Urinary bladder (tissue), 4 donors: ENCODE data around the gene RNF135. TPM values are rescaled to one million over a fixed set of nuclear protein-coding genes. Genes with fewer than 3 reads are reported as not detected.
A peak's percentile ranks its signal among the peaks of the same experiment; 100 is the strongest.
"Not testable (repeated sequence)": the region's sequence is repeated elsewhere in the genome, so short reads cannot be mapped to it uniquely, and the experiment has no call there.

Experiments
- DNase-seq: peaks from one replicate; pipeline ENCODE4 v3.0.0-alpha.2; 2015; ENCODE audit errors: extremely low spot score
- H3K27ac ChIP-seq: one replicate; pipeline ENCODE4 v1.5.1; 2013; ENCODE audit warnings: low read depth, mild to moderate bottlenecking, moderate library complexity
- H3K36me3 ChIP-seq: one replicate; pipeline ENCODE4 v1.6.1; 2013; ENCODE audit warnings: mild to moderate bottlenecking, moderate library complexity; ENCODE audit not compliant: insufficient read depth
- H3K4me1 ChIP-seq: one replicate; pipeline ENCODE4 v1.6.1; 2013; ENCODE audit warnings: mild to moderate bottlenecking, moderate library complexity; ENCODE audit not compliant: insufficient read depth
- H3K4me3 ChIP-seq: one replicate; pipeline ENCODE4 v1.5.1; 2013; ENCODE audit warnings: low read depth, low read length
- WGBS: extraction: QIAGEN DNeasy Blood & Tissue Kit; methylation state at CpG from one replicate; pipeline ENCODE4 v1.1.7; 2013; 5-methylcytosine and 5-hydroxymethylcytosine counted together
- polyA plus RNA-seq: library from polyadenylated mRNA; stranded (reverse); fragments of 200-250 nt; gene quantifications from one replicate; pipeline ENCODE4 v1.2.3, GENCODE V29; 2013
- total RNA-seq: library from RNA; depleted of rRNA; stranded (reverse); fragments of >200 nt; gene quantifications from one replicate; pipeline ENCODE4 v1.2.3, GENCODE V29; 2014
- donor health status: healthy with polysubstance abuse.
- donor health status: healthy.

RNF135 gene
- total and polyA plus RNA-seq, 2 donors, result 10.1 to 17.1 TPM

DNA sequence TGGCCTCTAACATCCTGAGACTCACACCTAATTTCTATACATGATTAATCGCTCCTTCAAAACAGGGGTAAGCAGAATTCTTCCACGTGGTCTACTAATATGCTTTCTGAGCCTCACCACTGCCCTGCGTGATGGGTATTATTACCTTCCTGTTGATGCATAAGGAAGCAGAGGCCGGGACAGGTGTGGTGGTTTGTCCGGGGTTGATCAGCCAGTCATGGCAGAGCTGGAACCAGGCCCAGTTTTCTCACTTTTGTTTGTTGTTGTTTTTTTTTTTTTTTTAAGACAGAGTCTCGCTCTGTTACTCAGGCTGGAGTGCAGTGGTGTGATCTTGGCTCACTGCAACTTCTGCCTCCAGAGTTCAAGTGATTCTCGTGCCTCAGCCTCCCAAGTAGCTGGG, 31.2 kb downstream of the RNF135 start:
- no peak for DNase-seq
- 91% methylated on average over 7 of the region's 7 CpGs for WGBS
- no peaks in the 10 kb centered on the region for H3K4me1 ChIP-seq
- H3K4me3 ChIP-seq, result no peak overlapping the region
- H3K27ac ChIP-seq, result no peak overlapping the region
- peaks cover 2% of the 10 kb centered on the region for H3K36me3 ChIP-seq

DNA sequence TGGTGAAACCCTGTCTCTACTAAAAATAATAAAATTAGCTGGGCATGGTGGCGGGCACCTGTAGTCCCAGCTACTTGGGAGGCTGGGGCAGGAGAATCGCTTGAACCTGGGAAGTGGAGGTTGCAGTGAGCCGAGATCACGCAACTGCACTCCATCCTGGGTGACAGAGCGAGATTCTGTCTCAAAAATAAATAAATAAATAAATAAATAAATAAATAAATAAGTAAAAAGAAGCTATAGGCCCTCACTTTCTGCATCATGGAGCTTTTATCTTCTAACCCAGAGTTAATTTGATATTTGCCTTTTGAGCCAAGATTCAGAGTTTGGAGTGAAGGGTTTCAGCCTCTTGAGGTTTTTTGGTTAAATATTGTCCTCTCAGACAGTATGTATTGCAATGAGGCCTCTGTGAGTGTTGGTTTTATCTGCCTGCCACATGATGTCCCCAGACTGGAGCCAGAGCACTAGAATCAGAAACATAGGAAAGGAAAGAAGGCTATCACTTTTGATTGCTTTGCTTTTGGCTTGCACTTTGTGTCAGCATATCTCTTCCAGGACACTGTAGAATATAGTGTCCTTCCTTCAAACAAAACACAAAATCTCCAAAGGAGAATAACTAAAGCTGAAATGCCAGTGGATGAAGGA, 32.5 kb downstream of the RNF135 start:
- no peak for DNase-seq
- Histone ChIP-seq H3K36me3 (no peaks in the 10 kb centered on the region), H3K4me3 (no peak overlapping the region), H3K27ac (no peak overlapping the region), H3K4me1 (no peaks in the 10 kb centered on the region)
- over 99% methylated on average over 5 of the region's 5 CpGs for WGBS

DNA sequence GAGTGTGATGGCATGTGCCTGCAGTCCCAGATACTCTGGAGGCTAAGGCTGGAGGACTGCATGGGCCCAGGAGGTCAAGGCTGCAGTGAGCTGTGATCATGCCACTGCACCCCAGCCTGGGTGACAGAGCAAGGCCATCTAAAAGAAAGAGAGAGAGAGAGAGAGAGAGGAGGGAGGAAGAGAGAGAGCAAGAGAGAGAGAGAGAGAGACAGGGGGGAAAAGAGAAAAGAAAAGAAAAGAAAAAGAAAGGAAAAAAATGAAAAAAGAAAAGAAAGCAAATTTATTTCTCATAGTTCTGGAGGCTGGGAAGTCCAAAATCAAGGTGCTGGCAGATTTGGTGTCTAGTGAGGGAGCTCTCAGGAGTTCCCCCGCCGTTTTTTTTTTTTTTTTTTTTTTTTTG, 33.3 kb downstream of the RNF135 start:
- H3K27ac ChIP-seq, result no peak overlapping the region
- H3K36me3 ChIP-seq, result no peaks in the 10 kb centered on the region
- WGBS, result 97% methylated on average over 2 of the region's 2 CpGs
- no peak overlapping the region for H3K4me3 ChIP-seq
- H3K4me1 ChIP-seq, result no peaks in the 10 kb centered on the region
- DNase-seq, result no peak

DNA sequence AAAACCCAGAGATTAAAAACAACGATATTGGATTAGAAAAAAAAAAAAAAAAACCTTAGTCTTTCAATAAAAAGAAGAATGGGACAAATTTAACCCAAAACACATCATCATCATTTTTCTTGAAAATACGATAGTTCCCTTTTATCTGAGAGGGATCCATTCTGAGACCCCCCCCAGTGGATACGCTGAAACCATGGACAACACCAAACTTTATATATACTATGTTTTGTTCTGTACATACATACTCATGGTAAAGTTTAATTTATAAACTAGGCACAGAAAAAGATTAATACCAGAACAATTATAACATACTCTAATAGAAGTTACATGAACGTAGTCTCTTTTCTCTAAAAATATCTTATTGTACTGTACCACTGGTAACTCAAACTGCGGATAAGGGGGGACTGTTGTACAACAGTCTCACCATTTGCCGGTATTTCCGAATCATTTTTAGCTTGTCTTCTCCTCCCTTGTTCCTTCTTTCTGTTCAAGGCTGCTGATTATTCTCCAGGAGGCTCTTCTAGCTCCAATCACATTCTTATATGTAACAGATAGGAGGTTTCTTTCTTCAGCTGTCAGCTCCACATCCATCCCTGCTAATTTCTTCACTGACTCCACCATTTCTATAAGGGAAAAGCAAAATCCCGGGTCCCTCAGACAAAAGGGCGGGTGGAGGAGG, 37.0 kb downstream of the RNF135 start:
- H3K36me3 ChIP-seq, result no peaks in the 10 kb centered on the region
- peak overlapping the region; percentile 52 for H3K4me3 ChIP-seq
- no peaks in the 10 kb centered on the region for H3K4me1 ChIP-seq
- WGBS, result 68% methylated on average over 9 of the region's 9 CpGs
- H3K27ac ChIP-seq, result peak overlapping the region; percentile 92
- no peak for DNase-seq

DNA sequence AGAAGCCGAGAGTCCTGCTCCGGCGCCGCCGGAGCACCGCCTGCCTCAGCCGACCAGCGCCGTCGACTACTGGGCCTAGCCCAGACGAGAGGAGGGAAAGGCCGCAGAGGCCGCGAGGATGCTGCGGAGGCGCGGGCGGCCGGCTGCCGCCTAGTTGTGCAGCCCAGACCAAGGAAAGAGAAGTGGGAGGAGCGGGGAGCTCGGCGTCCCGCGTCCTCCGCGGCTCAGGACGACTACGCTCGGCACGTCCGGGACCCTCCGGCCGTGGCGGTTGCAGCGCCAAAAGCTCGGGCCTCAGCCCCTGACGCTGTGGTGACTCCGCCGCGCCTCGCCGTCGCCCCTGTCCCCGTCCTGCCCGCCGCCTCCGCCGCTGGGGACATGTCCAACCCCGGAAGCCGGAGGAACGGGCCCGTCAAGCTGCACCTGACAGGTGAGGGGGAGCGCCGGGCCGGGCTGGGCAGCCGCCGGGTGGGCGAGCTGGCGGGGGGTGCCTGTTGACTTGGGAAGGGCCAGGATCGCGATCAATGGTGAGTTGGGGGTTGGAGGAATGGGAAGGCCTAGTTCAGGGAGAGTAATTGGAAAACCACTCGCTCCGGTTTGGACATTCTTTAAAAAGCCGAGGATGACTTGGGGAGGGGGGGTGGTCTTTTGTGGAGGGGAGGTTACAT, 37.7 kb downstream of the RNF135 start:
- WGBS, result 1% methylated on average over 65 of the region's 65 CpGs
- Histone ChIP-seq H3K4me3 (peak overlapping the region; percentile 52), H3K4me1 (no peaks in the 10 kb centered on the region), H3K36me3 (no peaks in the 10 kb centered on the region), H3K27ac (peak overlapping the region; percentile 92)
- peak; percentile 7 for DNase-seq

DNA sequence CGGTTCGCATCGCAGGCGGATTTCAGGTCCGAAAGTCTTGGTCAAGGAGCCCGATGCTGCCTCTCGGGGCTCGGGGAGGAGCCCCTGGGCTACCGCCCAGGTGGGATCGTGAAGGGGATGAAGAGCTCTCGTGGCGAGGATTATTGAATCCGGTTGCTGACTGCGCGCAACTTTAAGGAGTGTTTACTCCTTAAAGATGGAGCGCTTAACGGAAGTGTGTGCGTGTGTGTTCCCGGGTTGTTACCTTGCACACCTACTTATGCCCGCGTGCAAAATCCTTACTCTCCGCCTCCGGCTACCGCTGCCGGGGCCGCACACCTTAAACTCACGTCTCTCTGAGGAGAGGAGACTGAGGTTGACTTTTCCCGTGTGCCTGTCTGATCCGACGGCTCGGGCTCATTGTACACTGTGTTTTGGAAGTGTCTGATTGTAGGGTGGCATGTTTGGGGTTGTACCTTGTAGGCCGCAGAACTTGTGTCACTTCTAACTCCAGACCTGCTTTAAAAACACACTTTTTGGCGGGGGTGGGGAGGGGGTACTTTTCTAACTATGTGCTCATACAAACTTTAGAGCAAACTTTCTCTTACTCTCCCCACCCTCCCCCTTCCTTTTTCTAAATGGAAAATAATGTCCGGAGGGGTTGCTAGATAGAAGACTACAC, 38.3 kb downstream of the RNF135 start:
- not testable (repeated sequence) for H3K36me3 ChIP-seq, H3K4me1 ChIP-seq, DNase-seq
- H3K4me3 ChIP-seq, result peak overlapping the region; percentile 52
- peak overlapping the region; percentile 92 for H3K27ac ChIP-seq
- WGBS, result 11% methylated on average over 33 of the region's 34 CpGs

DNA sequence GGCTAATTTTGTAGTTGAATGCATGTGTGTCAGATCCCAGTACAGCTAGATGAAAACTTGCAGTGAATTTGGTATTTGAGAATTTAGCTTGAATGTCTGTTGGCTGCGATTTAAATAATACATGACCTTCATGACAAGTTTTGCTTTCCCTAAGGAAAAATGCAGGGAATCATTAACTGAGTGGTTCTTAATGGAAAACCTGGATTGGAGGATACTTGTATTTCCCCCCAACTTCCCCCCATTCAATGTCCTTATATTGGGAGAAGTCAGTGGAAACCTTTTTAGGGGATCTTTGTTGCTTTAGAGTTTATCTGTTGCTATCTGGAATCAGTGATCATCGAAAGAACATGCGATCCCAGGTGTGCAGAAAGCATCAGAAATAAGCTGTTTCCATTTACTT, 39.2 kb downstream of the RNF135 start:
- H3K4me3 ChIP-seq, H3K4me1 ChIP-seq, H3K36me3 ChIP-seq, H3K27ac ChIP-seq, DNase-seq: not testable (repeated sequence)
- 74% methylated on average over 3 of the region's 3 CpGs for WGBS

DNA sequence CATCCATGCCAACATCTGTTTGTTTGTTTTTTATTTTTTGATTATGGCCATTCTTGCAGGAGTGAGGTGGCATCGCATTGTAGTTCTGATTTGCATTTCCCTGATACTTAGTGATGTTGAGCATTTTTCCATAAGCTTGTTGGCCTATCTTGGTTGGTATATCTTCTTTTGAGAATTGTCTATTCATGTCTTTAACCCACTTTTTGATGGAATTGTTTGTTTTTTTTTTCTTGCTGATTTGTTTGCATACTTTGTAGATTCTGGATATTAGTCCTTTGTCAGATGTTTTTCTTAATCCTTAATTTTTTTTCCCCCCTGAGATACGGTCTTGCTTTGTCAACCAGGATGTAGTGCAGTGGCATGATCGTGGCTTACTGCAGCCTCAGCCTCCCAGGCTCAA, 43.0 kb downstream of the RNF135 start:
- DNase-seq, result no peak
- Histone ChIP-seq H3K4me3 (no peak overlapping the region), H3K36me3 (no peaks in the 10 kb centered on the region), H3K27ac (no peak overlapping the region), H3K4me1 (no peaks in the 10 kb centered on the region)
- 96% methylated on average over 3 of the region's 3 CpGs for WGBS

DNA sequence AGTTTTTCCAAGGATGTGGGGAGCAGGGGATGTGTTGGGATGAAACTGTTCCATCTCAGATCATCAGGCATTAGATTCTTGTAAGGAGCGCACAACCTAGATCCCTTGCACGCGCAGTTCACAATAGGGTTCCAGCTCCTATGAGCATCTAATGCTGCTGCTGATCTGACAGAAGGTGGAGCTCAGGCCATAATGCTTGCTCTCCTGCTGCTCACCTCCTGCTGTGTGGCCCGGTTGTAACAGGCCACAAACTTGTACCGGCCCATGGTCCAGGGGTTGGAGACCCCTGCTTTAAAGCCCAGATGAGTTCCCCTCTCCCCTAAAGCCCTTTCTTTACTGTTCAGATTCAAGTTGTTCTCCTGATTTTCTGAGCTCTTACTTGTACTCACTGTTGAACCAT, 44.8 kb downstream of the RNF135 start:
- DNase-seq, result no peak

DNA sequence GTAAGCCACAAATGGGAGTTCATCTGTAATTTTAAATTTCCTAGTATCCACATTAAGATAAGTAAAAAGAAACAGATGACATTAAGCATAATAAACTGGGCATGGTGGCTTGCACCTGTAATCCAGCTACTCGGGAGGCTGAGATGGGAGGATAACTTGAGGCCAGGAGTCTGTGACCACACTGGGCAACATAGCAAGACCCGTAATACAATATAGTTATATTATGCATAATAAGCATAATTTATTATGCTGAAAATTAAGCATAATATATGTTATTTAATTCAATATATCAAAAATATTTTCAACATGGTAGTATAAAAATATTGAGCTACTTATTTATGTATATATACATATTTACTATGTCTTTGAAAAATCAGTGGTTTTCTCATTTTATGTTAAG, 48.2 kb downstream of the RNF135 start:
- H3K27ac ChIP-seq, result no peak overlapping the region
- H3K4me3 ChIP-seq, result no peak overlapping the region
- no peaks in the 10 kb centered on the region for H3K4me1 ChIP-seq
- WGBS, result 97% methylated on average over 2 of the region's 2 CpGs
- DNase-seq, result no peak
- H3K36me3 ChIP-seq, result no peaks in the 10 kb centered on the region

More for the DNA sequence above, 44.8 kb downstream of the RNF135 start:
- 76% methylated on average over 5 of the region's 5 CpGs for WGBS
- no peak overlapping the region for H3K27ac ChIP-seq
- H3K4me1 ChIP-seq, result no peaks in the 10 kb centered on the region
- no peaks in the 10 kb centered on the region for H3K36me3 ChIP-seq
- H3K4me3 ChIP-seq, result no peak overlapping the region

DNA sequence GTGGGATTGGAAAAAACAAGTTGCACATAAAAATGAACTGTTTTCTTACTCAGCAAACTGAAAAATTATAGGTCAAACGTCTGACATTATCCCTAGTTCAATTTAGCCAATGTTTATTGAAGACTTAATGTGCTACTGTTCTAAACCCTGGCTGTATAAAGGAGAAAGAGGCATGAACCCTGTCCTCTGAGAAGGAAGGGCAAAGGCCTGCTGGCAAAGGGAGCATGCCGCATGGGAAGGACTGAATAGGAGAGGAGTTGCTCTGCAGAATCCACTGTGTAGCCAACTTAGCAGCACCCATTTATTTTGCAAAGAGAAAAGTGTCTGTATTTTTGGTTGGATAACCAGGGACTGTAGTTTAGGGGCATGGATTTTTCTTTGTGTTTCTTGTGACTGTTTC, 52.3 kb downstream of the RNF135 start:
- not testable (repeated sequence) for DNase-seq, H3K4me3 ChIP-seq, H3K27ac ChIP-seq, H3K4me1 ChIP-seq, H3K36me3 ChIP-seq
- 27% methylated on average over 1 of the region's 2 CpGs for WGBS

DNA sequence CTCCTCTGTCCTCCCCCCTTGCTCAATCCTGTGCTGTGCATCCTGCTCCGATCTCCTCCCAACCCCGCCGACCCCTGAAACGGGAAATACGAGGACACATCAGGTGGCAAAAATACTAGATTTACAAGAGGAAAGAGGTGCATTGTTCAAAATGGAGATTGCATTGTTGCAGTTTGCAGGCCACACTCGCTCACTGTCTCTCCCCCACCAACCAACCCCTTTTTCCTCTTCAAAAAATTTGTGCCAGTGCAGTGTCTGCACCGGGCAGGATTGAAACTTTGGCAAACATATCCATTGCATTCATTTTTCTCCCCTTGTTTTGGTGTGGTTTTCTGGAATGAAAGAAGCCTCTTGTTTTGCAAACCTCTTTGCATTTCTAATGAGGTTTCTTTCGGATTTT, 61.0 kb downstream of the RNF135 start:
- Histone ChIP-seq H3K4me1 (no peaks in the 10 kb centered on the region), H3K4me3 (no peak overlapping the region), H3K36me3 (peaks cover 1% of the 10 kb centered on the region), H3K27ac (no peak overlapping the region)
- DNase-seq, result no peak
- WGBS, result 83% methylated on average over 8 of the region's 8 CpGs

DNA sequence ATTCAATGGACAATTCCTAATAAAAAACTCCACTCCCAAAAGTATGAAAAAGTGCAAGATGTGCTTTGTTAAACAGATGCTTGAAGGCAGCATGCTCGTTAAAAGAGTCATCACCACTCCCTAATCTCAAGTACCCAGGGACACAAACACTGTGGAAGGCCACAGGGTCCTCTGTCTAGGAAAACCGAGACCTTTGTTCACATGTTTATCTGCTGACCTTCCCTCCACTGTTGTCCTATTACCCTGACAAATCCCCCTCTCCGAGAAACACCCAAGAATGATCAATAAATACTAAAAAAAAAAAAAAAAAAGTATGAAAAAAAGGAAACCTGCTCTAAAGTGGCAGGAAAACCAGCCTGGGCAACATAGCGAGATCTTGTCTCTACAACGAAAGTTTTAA, 64.8 kb downstream of the RNF135 start:
- H3K4me1 ChIP-seq, H3K36me3 ChIP-seq, DNase-seq, H3K27ac ChIP-seq, H3K4me3 ChIP-seq: not testable (repeated sequence)
- WGBS, result 87% methylated on average over 5 of the region's 5 CpGs

DNA sequence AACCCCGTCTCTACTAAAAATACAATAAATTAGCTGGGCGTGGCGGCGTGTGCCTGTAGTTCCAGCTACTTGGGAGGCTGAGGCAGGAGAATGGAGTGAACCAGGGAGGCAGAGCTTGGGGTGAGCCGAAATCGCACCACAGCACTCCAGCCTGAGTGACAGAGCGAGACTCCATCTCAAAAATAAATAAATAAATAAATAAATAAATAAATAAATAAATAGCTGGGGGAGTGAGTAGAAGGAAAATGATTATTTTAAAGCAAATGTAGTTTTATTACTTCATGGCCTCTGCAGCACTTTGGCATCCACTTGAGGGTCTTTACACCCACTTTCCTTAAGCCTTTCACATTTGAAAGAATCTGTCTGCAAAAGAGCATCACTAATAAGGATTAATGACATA, 70.0 kb downstream of the RNF135 start:
- H3K4me3 ChIP-seq, H3K4me1 ChIP-seq, H3K27ac ChIP-seq, DNase-seq, H3K36me3 ChIP-seq: not testable (repeated sequence)
- WGBS, result 97% methylated on average over 7 of the region's 7 CpGs
